ENCODE data around the gene RNF212.
A peak's percentile ranks its signal among the peaks of the same experiment; 100 is the strongest.

RNF212 gene

DNA sequence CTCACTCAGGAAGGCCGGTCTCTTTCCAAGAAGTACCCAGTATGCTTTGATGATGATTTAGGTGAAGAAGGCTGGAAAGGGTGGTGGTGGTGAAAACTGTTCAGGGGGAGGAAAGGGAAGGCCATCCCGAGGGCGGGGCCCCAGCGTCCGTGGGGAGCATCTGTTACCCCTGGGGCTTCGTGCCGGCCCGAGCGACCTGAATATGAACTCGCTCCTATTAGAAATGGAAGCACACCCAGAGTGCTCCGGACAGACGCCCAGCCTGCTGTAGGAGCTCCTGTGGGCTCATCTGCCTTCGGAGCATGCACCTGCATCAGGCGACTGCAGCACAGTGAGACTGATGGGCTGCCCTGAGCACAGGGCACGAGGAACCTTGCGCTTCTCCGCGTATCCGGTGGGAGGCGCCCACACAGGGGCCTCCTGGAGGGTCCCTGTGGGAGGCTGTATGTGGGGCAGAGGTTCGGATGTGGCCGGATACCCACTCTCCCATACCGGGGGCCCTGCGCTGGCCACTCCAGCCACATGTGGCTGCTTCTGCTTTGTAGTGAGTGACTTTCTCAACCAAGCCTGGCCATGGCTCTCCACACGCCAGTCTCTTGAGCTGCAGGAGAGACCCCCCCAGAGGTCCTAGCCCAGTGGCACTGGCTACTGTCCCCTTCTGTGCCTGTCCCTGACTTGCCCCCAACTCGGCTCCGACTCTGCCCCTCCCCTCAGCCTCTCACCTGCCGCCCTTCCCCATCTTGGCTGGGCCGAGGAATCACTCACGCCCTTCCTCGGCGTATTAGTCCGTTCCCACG is 65.2 kb downstream of the RNF212 start:
- no peak for DNase-seq

DNA sequence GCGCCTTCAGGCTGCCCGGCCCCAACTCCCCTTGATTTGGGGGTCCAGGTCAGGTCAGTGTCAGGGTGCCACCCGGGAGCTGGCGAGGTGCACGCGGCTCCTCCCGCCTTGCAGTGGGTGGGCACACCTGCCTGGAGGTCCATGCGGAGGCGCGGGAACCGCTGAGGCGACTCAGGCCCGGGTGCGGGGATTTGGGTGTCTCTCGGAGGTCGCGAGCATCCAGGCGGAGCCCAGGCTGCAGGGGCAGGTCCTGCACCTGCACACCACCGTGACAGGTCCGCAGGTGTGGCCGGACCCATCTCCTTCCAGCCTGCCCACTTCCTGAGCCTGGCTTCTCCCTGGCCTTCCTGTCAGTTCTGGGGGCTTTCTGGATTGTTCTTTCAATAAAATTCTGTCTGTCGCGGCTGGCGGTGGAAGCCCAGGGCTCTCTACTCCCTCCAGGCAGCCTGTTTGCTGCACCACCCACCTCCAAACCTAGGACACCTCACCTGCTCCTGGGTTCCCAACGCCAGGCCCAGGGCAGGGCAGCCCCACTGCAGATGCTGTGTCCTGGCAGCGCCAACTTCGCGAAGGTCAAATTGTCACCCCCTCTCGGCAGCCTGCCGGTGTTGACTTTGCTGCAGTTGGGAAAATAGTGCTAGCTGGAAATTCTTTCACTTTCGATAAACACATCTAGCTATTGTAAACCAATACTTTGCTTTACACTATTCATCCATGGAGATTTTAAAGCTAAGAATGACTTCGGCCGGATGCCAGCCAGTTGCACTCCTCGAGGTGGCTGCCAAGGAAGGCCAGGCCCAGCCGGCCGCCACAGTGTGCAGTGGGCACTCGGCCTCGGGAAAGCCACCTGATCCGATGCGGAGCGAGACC is 66.0 kb downstream of the RNF212 start:
- no peak for DNase-seq

DNA sequence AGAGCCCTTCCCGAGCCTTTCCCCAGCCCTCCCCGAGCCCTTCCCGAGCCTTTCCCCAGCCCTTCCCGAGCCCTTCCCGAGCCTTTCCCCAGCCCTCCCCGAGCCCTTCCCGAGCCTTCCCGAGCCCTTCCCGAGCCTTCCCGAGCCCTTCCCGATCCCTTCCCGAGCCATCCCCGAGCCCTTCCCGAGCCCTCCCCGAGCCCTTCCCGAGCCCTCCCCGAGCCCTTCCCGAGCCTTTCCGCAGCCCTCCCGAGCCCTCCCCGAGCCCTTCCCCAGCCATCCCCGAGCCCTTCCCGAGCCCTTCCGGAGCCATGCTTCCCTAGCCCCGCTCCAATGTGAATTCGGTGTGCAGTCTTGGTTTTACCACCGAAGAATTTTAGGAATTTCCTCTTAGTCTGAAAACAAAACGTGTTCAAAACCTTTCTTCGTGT is 66.8 kb downstream of the RNF212 start:
- DNase-seq = peak in 1 of 2 donors; percentile 46

DNA sequence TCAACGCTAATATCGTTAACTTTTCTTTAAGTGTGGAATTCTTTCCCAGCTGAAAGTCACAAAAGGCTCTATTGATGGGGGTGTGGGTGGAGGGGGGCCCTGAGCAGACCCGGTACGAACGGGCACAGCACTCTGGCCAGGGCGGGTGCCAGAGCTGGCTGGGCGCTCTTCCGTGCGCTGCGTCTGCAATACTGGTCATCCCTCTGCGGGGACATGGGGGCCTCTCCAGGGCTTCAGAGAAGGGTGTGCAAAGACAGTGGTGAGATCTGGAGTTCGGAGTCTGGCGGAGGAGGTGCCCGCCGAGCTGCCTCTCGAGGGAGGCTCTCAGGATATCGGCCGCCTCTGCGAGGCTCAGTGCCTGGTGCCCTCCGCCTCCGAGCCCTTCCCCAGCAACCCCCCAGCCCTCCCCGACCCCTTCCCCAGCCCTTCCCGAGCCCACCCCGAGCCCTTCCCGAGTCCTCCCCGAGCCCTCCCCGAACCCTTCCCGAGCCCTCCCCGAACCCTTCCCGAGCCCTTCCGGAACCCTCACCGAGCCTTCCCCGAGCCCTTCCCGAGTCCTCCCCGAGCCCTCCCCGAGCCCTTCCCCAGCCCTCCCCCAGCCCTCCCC is 67.7 kb downstream of the RNF212 start:
- DNase-seq = no peak

DNA sequence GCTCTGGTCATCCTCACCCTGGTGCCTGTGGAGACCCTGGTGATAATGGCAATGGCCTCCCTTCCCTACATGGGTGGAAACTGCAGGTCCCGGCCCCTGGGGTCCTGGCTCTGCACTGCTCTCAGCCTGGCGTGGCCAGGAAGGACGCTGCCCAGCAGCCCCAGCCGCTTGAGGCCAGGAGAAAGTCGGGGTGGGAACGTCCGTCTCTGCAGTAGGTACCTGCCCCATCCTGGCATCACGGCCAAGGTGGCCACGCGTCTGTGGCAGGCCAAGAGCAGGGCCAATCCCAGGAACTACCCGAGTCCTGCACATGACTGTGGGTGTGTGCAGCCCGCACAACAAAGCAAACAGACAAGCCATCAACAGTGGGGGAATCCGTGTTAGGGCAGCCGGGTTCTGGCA is 68.2 kb downstream of the RNF212 start:
- DNase-seq = no peak

DNA sequence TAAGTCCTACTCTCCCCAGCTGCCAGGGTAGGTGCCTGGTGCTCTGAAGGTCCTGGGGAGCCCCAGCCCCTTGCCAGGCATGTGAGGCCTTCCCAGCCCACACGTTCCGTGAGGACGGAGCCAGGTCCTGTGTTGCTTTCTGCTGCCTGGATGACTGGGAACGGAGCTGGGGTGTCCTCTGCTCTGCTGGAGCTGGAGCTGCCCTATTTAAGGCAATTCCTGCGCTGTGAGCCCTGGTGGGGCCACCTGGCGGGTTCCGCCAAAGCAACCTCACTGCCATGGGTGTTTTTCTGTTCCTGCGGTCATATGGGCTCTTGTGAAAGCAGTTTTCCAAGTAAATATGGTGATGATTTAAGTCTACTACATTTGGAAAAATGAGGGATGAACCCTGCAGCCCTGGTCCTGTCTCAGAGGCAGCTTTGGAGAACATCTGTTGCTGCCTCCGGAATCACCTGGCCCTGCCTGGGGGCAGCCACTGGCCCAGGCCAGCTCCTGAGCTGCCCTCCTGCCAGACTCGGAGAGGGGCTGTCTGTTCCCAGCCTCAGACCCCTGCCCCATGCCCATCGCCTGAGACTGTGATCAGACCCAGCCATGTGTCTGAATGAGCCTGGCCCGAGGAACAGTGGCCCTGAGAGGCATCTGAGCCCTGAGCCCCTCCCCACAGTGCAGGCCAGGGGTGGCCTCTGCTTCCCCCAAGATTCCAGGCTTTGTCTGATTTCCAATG is 68.7 kb downstream of the RNF212 start:
- no peak for DNase-seq

DNA sequence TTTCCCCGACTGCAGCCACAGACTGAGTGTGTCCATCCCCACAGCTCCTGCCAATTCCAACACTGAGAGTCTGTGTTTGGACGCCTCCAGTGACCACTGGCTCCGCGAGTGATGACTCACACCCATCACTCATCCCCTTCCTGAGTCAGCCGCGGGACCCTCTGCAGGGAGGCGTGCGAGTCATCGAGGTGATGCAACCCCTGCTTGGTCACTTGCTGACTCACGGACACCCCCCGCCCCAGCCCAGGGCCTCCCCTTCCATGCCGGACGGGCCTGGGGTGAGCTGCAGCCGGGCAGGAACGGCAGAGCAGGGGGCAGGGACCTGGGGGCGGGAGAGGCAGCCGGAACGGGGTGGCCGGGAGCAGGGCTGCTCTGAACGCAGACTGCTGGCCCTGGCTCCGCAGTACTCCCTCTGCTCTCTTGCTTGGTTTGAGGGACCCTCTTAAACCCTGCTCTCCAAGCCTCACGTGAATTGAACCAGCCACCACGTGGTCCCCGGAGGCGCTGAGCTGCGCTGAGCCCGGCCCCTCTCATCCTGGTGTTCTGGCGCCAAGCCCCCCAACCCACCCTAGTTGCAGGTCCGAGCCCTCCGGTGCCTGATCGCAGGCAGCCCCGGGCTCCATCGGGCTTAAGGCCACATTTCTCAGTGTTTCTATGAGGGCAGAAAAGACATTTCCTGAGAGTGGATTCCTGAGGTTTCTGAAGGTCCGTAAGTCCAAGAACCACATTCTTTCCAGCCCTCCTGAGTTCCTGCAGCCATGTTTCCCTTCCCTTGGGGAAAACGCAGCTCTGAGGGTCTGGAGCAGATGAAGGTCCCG is 69.5 kb downstream of the RNF212 start:
- peak; percentile 20 to 38 for DNase-seq

DNA sequence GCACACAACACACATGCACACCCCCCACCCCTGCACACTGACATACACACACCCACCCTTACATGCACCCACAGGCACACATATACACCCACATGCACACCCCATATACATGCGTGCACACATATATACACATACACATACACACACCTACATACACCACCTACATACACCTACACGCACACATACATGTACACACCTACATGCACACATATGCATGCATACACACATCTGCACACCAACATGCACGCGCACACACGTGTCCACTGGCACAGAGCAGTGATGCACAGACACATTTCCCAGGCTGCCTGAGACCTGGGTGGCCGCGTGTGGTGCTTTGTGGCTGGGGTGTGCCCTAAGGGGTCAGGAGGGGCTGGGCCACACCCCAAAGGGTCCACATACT is 70.2 kb downstream of the RNF212 start:
- DNase-seq = no peak

DNA sequence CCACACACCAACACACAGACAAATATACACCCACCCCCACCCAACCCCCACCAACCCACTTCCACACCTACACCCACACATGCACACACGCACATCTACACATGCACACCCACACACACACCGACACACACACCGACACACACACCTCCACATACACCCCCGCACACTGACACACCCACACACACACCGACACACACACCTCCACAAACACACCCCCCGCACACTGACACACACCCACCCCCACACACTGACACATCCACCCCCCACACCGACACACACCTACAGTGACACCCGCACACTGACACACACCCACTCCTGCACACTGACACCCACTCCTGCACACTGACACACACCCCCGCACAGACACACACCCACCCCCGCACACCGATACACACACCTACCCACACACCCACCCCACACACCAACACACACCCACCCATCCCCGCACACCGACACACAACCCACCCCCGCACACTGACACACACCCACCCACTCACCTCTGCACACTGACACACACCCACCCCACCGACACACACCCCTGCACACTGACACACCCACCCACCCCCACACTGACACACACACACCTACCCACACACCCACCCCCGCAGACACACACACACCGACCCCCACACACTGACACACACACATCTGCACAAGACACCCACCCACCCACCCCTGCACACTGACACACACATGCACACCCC is 70.9 kb downstream of the RNF212 start:
- no peak for DNase-seq

DNA sequence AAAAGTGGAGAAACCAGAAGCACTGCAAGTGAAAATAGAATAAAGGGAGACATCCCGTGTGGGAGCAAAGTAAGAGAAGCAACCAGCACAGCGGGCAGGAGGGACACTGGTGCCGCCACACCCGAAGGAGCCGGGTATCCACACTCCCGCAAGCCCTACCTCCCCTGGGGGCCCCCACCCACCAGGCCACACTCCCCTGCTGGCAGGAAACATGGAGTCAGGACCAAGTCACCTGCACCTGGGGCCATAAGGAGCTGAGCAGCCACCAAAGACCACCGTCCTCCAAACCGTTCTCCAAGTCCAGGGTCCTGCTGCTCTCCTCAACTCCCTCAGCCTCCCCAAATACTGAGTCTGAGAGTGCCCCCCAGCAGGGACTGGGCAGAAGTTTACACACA is 71.4 kb downstream of the RNF212 start:
- DNase-seq = no peak

DNA sequence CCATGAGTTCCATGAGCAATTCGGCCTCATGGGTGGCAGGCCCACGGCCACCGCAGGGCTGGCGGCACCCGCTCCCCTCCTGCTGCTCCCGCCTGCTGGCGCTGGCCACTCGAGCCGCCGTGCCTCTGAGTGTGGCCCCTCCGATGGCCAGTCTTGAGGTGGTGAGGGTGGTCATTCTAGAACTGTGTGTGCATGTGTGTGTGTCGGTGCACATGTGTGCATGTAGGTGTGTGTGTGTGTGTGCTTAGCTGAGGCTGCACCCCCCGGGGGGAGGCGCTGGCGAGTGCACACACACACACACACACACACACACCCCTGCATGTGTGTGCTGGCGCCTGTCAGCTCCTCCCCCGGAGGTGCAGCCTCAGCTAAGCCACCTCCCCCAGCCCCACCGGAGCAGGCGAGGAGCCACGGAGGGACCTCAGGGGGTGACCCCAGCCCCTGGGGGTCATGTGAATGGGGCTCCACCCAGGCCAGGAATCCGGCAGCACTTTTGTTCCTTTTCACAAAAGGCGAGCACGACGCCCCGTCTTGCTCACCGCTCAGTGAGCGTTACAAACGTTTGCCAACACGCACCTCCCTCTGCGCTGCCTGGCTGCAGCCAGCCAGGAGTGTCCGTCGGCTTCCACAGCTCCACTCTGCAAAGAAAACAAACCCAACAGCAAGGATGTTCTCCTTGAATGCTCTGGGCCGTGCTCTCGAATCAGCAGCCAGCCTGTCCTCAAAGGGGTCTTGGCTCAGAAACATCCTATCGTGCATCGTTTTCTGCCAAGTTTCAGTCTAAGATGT is 72.0 kb downstream of the RNF212 start:
- DNase-seq = no peak

DNA sequence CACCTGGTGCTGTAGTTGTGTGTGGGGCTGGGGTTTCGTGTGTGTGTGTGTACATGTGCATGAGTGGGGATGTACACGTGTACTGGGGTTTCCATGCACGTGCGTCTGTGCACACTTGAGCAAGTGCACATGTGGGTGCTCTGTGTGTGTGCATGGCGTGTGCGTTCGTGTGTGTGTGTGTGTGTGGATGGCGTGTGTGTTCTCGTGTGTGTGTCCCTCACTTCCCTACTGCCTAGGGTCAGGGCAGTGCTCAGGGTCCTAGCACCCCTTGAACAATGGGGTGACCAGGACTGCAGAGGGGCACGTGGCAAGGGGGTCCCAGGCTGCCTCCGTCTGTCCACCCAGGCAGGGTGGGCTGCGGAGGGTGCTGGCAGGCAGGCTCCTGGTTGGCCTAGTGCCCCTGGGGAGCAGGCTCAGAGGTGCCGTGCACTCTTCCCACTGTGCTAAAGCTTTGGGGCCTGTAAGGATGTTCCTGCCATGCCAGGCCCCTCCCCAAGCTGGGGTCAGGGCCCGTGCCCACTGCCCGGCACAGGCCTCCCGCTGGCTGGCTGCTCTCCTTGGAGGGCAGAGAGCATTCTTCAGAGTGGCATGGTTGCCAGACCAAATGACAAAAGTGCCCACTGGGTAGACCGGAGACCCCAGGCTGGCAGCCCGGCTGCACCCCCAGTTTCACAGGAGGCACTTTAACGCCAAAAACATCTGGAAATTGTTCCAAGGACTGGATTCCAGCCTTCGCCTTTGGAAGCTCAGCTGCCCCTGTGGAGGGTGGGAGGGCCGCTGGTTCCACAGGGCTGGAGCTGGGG is 72.8 kb downstream of the RNF212 start:
- DNase-seq = no peak

DNA sequence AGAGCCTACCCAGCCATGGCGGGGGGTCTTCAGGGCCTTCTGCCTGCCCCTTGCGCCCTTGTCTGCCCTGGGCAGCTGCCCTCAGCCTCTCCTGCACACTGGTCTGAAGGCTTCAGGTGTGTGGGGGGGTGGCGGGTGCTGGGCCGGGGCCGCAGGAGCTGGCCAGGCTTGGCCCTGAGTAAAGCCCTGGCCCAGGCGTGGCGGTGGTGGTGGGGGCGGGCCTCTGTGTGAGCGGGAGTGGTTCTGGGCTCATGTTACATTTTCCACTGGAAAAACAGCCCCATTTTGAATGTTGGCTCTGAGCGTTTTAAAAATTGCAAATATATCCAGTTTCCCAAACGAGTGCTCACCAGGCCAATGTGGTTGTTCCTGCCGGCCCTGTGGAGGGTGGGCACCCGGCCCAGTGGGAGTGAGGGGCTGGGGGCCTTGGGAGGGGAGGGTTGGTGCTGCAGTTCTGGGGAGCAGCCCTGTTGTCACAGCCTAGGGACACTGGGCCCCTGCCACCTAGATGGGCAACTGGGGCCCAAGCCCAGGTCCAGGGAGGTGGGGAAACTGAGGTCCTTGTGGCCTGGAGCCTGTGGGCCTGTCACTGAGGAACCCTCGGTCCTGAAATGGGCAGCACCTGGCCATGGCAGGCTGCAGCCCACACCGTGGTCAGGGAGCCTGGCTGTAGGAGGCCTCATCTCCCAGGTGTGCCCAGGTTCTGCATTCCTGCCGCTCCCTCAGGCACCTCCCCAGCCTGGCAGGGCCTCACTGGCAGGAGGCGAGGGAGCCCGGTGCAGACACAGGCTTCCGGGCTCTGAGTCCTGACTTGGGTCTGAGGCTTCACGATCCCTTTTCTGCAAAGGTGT is 73.6 kb downstream of the RNF212 start:
- no peak for DNase-seq

DNA sequence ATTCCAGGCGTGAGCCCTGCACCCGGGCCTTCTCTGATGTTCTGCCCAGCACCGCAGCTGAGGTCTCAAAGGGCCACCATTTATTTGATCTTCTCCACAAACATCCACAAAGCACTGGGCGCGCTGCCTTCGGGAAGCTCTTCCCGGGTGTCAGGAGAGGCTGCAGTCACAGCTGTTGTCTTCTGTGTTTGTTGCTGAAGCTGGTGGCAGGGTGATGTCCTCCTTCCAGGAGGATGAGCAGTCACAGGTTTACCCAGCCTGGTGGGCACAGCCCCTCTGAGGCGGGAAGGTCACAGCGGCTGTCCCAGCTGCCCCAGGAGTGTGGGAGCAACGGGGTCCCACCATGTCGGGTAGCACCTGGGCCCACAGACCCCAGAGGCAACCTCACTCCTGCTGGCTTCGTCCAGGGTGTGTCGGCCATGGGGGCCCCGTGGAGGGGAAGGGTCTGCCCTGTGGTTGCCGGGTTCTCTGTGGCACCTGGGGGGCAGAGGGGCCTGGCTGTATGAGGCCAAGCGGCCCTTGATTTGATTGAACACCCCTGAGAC is 74.3 kb downstream of the RNF212 start:
- DNase-seq = no peak

DNA sequence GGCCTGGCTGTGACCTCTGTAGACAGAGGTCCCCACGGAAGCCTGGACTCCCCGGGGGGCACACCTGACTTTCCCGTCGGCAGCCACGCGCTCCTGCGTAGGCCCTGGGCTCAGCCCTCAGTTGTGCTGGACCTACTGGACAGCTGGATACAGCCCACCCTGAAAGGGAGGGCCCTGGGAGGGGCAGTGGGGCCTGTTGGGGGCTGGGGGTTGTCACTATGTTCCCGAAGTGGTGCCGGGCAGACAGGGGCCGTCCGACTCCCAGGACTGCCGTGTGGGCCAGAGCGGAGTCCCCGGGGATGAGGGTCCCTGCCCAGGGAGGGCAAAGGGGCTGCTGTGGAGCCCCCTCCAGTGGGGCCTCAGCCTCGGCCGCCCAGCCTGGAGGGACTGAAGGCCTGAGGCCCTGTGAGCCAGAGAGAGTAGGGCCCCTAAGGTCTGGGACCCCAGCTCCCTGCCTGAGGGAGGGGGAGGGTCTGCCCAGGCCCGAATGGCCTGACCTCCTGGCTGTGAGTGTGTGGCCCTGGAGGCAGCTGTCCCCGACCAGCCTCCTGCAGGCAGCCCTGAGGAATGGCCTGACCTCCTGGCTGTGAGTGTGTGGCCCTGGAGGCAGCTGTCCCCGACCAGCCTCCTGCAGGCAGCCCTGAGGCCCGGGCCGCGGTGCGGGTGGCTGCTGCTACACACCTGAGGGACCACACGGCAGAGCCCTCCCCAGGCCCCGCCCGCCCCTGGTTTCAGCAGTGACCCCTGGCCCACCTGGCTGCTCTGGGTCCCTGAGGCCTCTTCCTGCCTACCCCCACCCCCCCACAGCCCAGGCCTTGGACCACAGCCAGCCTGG is 76.2 kb downstream of the RNF212 start:
- no peak for DNase-seq

DNA sequence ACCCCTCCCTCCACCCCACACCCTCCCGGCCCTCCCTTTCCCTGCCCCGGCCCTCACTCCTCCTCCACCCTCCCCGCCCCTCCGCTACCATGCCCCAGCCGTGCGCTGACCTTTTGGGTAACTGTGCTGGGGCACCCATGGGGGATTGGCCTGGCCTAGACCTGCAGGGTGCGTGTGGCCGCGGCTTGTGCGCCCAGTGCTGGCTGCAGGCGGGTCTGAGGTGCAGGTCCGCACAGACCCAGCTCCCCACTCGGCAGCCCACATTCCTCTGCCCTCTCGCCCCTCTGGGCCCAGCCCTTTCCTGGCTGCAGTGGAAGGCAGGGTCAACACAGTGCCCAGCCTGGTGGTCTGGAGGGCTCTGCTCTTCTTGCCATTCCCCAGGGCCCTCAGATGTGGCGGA is 77.3 kb downstream of the RNF212 start:
- no peak for DNase-seq

DNA sequence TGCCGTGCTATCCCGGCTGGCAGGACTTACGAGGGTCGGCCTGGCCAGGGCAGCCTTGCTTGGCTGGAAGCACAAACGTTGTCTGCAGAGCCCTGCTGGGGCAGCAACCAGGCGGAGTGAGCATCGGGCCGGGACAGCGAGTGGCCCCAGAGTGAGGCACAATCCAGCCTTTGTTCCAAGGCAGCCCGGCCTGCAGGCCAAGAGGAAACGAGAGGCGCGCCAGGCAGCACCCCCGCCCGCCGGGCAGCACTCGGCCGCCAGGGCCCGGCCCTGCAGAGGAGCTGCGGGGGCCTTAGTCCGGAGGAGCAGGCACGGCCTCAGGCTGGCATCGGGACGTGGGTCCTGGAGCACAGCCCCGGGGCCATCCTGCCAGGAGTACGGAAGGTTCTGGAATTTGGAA is 77.9 kb downstream of the RNF212 start:
- peak; percentile 87 to 88 for DNase-seq
